ENCODE results near the gene TMEM145. TPM values are rescaled to one million over a fixed set of nuclear protein-coding genes. Genes with fewer than 3 reads are reported as not detected.

TMEM145 gene
- total RNA-seq, 1 experiment from 2014 or later, result 3.0 TPM

GRCh38 chr19:42362342-42362741 lies 49.2 kb downstream of the TMEM145 start:
- Histone ChIP-seq H3K36me3 (ENCODE audit: control insufficient read depth, insufficient read depth, low read length) (no peaks in the 10 kb centered on the region), H3K4me1 (ENCODE audit: control insufficient read depth, insufficient read depth, low read length) (no peaks in the 10 kb centered on the region), H3K9me3 (ENCODE audit: control insufficient read depth, insufficient read depth, low read depth, low read length) (no peaks in the 10 kb centered on the region), H3K27ac (ENCODE audit: low read length) (no peak overlapping the region), H3K27me3 (ENCODE audit: control insufficient read depth, insufficient read depth, low read length) (no peaks in the 10 kb centered on the region), H3K4me3 (ENCODE audit: low read depth in 2 of 2, low read length in 2 of 2) (no peak overlapping the region)
- BruUV-seq (replicated peaks), result no TSS peak
- in situ Hi-C loops (cut with HindIII; ENCODE audit: low pct_unique_long_range_greater_than_20kb, low sequenced_read_pairs) (no loop called here), intact Hi-C loops (cut with micrococcal nuclease; ENCODE audit: unreplicated experiment) (no loop called here)
- TF ChIP-seq CTCF (IDR thresholded peaks at IDR 0.05) (no peak), POLR2AphosphoS5 (IDR thresholded peaks at IDR 0.05; ENCODE audit: low read depth, low read length) (no peak), SIN3A (IDR thresholded peaks at IDR 0.05; ENCODE audit: borderline replicate concordance, insufficient read depth, low read depth, low read length) (no peak)
- no peak for ATAC-seq
- CTCF ChIA-PET, result interaction anchor here (0.7 kb wide), 1 partner anchor 397 kb away, joined by 6 read pairs; no protein-coding TSS in a partner anchor
- no peak for DNase-seq (ENCODE audit: low read depth, low spot score)
- POLR2A ChIA-PET, result no interaction called here

- in situ Hi-C loops (cut with HindIII; ENCODE audit: low pct_unique_long_range_greater_than_20kb, low sequenced_read_pairs), result no loop called here
- no peak for DNase-seq (ENCODE audit: low read depth, low spot score)
- H3K4me1 ChIP-seq (ENCODE audit: control insufficient read depth, insufficient read depth, low read length), result no peaks in the 10 kb centered on the region
- intact Hi-C loops (cut with micrococcal nuclease; ENCODE audit: unreplicated experiment), result no loop called here
- TF ChIP-seq CTCF (IDR thresholded peaks at IDR 0.05) (no peak), TCF7L2 (IDR thresholded peaks at IDR 0.05; ENCODE audit: low read depth, low read length) (no peak), POLR2AphosphoS5 (IDR thresholded peaks at IDR 0.05; ENCODE audit: low read depth, low read length) (no peak), SIN3A (IDR thresholded peaks at IDR 0.05; ENCODE audit: borderline replicate concordance, insufficient read depth, low read depth, low read length) (no peak), REST (IDR thresholded peaks at IDR 0.05; ENCODE audit: insufficient read depth in 1 of 2, low read depth in 2 of 2, low read length in 1 of 2) (no peak)
- ChIA-PET POLR2A (no interaction called here), CTCF (interaction anchor here (0.7 kb wide), 1 partner anchor 396 kb away, joined by 6 read pairs; no protein-coding TSS in a partner anchor)
- H3K27ac ChIP-seq (ENCODE audit: low read length), result no peak overlapping the region
- H3K27me3 ChIP-seq (ENCODE audit: control insufficient read depth, insufficient read depth, low read length), result no peaks in the 10 kb centered on the region
- no peaks in the 10 kb centered on the region for H3K36me3 ChIP-seq (ENCODE audit: control insufficient read depth, insufficient read depth, low read length)
- no peak overlapping the region for H3K4me3 ChIP-seq (ENCODE audit: low read depth in 2 of 2, low read length in 2 of 2)
- BruUV-seq (replicated peaks), result no TSS peak
- no peak for ATAC-seq
- H3K9me3 ChIP-seq (ENCODE audit: control insufficient read depth, insufficient read depth, low read depth, low read length), result no peaks in the 10 kb centered on the region
These were observed 49.9 kb downstream of the TMEM145 start for GRCh38 chr19:42362891-42363440.

All from Panc1 (cell line).